AG09309 (cell line): ENCODE results near the gene NKX6-2.

Experiments
- DNase-seq: peaks from one replicate; pipeline ENCODE4 v3.0.0-alpha.2; 2010; ENCODE audit warnings: low read depth
- H3K4me3 ChIP-seq: 2 replicates; pipeline ENCODE4 v1.5.1; 2011; ENCODE audit warnings: mild to moderate bottlenecking, low read depth, low read length, moderate library complexity; ENCODE audit not compliant: control insufficient read depth
- CTCF ChIP-seq: IDR thresholded peaks from 2 replicates; pipeline ENCODE4 v1.5.1; 2011; ENCODE audit warnings: mild to moderate bottlenecking, low read depth, low read length, inconsistent platforms; ENCODE audit not compliant: insufficient read depth, control insufficient read depth; ENCODE audit errors: missing control alignments

The NKX6-2 gene

GRCh38 chr10:132770061-132771021 lies 15.6 kb downstream of the NKX6-2 start:
- TF ChIP-seq CTCF = no peak

GRCh38 chr10:132768346-132769248 lies 17.4 kb downstream of the NKX6-2 start:
- H3K4me3 ChIP-seq = no peak overlapping the region
- no peak for DNase-seq
- TF ChIP-seq CTCF = no peak

More at GRCh38 chr10:132770061-132771021, 15.6 kb downstream of the NKX6-2 start:
- no peak for DNase-seq
- H3K4me3 ChIP-seq = no peak overlapping the region

- H3K4me3 ChIP-seq = no peak overlapping the region
- no peak for DNase-seq
- TF ChIP-seq CTCF = no peak
Measured at GRCh38 chr10:132766291-132766690, 19.7 kb downstream of the NKX6-2 start.

- no peak for TF ChIP-seq CTCF
- no peak overlapping the region for H3K4me3 ChIP-seq
- DNase-seq = no peak
Measured at GRCh38 chr10:132765435-132765834, 20.5 kb downstream of the NKX6-2 start.

GRCh38 chr10:132764108-132764507 lies 21.8 kb downstream of the NKX6-2 start:
- no peak for DNase-seq
- TF ChIP-seq CTCF = no peak
- H3K4me3 ChIP-seq = no peak overlapping the region

- H3K4me3 ChIP-seq = no peak overlapping the region
- no peak for DNase-seq
- TF ChIP-seq CTCF = no peak
Measured at GRCh38 chr10:132763545-132763944, 22.4 kb downstream of the NKX6-2 start.
